ENCODE data around the gene IST1. TPM values are rescaled to one million over a fixed set of nuclear protein-coding genes. Genes with fewer than 3 reads are reported as not detected.

Gene IST1
- total RNA-seq, 1 donor from 2014 or later = 116 TPM

- no peak for TF ChIP-seq CTCF (IDR thresholded peaks at IDR 0.05)
- Histone ChIP-seq H3K4me1 (no peaks in the 10 kb centered on the region), H3K36me3 (no peaks in the 10 kb centered on the region), H3K9me3 (no peaks in the 10 kb centered on the region), H3K27ac (no peak overlapping the region), H3K27me3 (no peaks in the 10 kb centered on the region), H3K4me3 (no peak overlapping the region)
- no peak for DNase-seq (ENCODE audit: low spot score in 2 of 2)
- intact Hi-C loops (cut with DNase I) = no loop called here
Observed at GRCh38 chr16:71969353-71969752, 74.0 kb downstream of the IST1 start.

- no peaks in the 10 kb centered on the region for H3K27me3 ChIP-seq
- no peak overlapping the region for H3K27ac ChIP-seq
- H3K9me3 ChIP-seq = no peaks in the 10 kb centered on the region
- H3K4me1 ChIP-seq = no peaks in the 10 kb centered on the region
- no peak for TF ChIP-seq CTCF (IDR thresholded peaks at IDR 0.05)
- no peaks in the 10 kb centered on the region for H3K36me3 ChIP-seq
- intact Hi-C loops (cut with DNase I) = loop anchor here (1.0 kb wide), 1 partner anchor 20 kb away; no protein-coding TSS in a partner anchor
- no peak overlapping the region for H3K4me3 ChIP-seq
- DNase-seq (ENCODE audit: low spot score in 2 of 2) = no peak
Observed at GRCh38 chr16:71971571-71971970, 76.2 kb downstream of the IST1 start.

DNA sequence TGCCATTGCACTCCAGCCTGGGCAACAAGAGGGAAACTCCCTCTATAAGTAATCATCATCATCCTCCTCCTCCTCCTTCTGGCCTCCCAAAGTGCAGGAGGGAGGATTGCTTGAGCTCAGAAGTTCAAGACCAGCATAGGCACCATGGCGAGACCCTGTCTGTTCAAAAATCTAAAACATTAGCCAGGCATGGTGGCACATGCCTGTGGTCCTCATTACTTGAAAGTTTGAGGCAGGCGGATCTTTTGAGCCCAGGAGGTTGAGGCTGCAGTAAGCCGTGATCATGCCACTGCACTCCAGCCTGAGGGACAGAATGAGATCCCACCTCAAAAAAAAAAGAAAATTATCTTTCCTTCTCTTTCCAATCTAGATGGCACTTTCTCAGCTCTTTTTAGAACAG is 77.0 kb downstream of the IST1 start:
- Histone ChIP-seq H3K4me3 (no peak overlapping the region), H3K27me3 (no peaks in the 10 kb centered on the region), H3K36me3 (no peaks in the 10 kb centered on the region), H3K9me3 (no peaks in the 10 kb centered on the region), H3K4me1 (no peaks in the 10 kb centered on the region), H3K27ac (no peak overlapping the region)
- intact Hi-C loops (cut with DNase I) = no loop called here
- DNase-seq (ENCODE audit: low spot score in 2 of 2) = no peak
- no peak for TF ChIP-seq CTCF (IDR thresholded peaks at IDR 0.05)

- no peak for TF ChIP-seq CTCF (IDR thresholded peaks at IDR 0.05)
- intact Hi-C loops (cut with DNase I) = no loop called here
- Histone ChIP-seq H3K4me3 (no peak overlapping the region), H3K9me3 (no peaks in the 10 kb centered on the region), H3K27me3 (no peaks in the 10 kb centered on the region), H3K27ac (no peak overlapping the region), H3K4me1 (no peaks in the 10 kb centered on the region), H3K36me3 (no peaks in the 10 kb centered on the region)
- no peak for DNase-seq (ENCODE audit: low spot score in 2 of 2)
Observed at GRCh38 chr16:71973001-71973400, 77.7 kb downstream of the IST1 start.

DNA sequence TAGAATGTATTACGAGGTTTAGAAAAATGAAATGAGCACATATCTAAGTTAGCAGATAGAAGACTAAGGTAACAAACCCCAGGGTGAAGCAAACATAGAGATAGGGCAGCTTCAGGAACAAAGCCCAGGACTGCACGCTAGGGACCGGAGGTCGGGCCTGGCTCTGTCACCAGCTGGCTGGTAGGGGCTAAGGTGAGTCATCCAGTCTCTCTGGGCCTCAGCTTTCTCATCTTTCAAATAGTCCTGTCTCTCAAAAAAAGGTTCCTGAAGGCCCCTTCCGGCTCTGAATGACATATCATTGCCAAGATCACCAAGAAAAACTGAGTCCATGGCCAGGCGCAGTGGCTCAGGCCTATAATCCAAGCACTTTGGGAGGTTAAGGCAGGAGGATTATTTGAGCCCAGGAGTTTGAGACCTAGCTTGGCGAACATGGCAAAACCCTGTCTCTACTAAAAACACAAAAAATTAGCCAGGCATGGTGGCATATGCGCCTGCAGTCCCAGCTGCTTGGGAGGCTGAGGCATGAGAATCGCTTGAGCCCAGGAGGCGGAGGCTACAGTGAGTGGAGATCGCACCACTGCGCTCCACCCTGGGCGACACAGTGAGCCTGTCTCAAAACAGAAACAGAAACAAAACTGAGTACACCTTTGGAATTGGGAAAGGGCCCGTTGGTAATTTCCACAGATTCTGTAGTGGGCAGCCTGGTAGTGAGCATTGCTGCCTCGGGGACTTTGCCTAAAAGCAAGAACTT is 78.9 kb downstream of the IST1 start:
- Histone ChIP-seq H3K4me3 (no peak overlapping the region), H3K27ac (no peak overlapping the region), H3K27me3 (no peaks in the 10 kb centered on the region), H3K36me3 (no peaks in the 10 kb centered on the region), H3K4me1 (no peaks in the 10 kb centered on the region), H3K9me3 (no peaks in the 10 kb centered on the region)
- no peak for TF ChIP-seq CTCF (IDR thresholded peaks at IDR 0.05)
- intact Hi-C loops (cut with DNase I) = no loop called here
- DNase-seq (ENCODE audit: low spot score in 2 of 2) = no peak

Other genes starting within 250 kb of the IST1 start
- 8.4 TPM for gene PHLPP2, start 170.8 kb upstream of the IST1 start, total RNA-seq
- gene AP1G1, start 86.7 kb upstream of the IST1 start, total RNA-seq = 40.7 TPM
- gene ATXN1L, start 49.6 kb upstream of the IST1 start, total RNA-seq = 11.8 TPM
- gene ZNF821, start 11.3 kb upstream of the IST1 start, total RNA-seq = not detected
- not detected for gene PKD1L3, start 104.9 kb downstream of the IST1 start, total RNA-seq
- gene DHODH, start 113.2 kb downstream of the IST1 start, total RNA-seq = 8.6 TPM
- gene HP, start 159.0 kb downstream of the IST1 start, total RNA-seq = 137 TPM
- gene HPR, start 167.7 kb downstream of the IST1 start, total RNA-seq = 1.1 TPM
- gene TXNL4B, start 198.1 kb downstream of the IST1 start, total RNA-seq = 2.4 TPM
- gene DHX38, start 198.3 kb downstream of the IST1 start, total RNA-seq = 11.7 TPM

All from ascending aorta (tissue), 2 donors.